Measurements from ENCODE around the gene BCAS3. TPM values are rescaled to one million over a fixed set of nuclear protein-coding genes. Genes with fewer than 3 reads are reported as not detected.

Gene BCAS3
- total RNA-seq, 1 experiment from 2014 or later, result 26.3 TPM

DNA sequence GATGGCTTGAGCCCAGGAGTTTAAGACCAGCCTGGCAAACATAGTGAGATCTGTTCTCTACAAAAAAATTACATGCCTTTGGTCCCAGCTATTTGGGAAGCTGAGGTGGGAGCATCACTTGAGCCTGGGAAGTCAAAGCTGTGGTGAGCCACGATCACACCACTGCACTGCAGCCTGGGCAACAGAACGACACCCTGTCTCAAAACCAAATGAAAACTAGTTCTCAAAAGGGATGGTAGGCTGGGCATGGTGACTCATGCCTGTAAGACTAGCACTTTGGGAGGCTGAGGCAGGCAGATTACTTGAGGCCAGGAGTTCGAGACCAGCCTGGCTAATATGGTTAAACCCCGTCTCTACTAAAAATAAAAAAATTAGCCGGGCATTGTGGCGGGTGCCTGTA, 46.5 kb upstream of the BCAS3 start:
- ATAC-seq (no peak), DNase-seq (ENCODE audit: low read depth, low spot score) (no peak)
- POLR2A ChIA-PET, result interaction anchor here (1.4 kb wide), 1 partner anchor 31 kb away, joined by 4 read pairs; the partner anchor contains the start of gene PPM1D
- H3K79me2 ChIP-seq (ENCODE audit: insufficient read depth, low read length), result peaks cover 23% of the 10 kb centered on the region; the same call in 1 of the 2 replicates
- H3K27ac ChIP-seq (ENCODE audit: low read depth, low read length), result no peak overlapping the region
- no peaks in the 10 kb centered on the region for H3K27me3 ChIP-seq (ENCODE audit: insufficient read depth, low read length)
- no TSS peak for BruUV-seq (replicated peaks)
- H3K4me3 ChIP-seq (replicated peaks in 1 of 2; ENCODE audit: low read depth in 1 of 2, low read length in 2 of 2), result no peak overlapping the region
- H4K20me1 ChIP-seq (ENCODE audit: insufficient read depth), result no peaks in the 10 kb centered on the region
- H3K4me2 ChIP-seq (ENCODE audit: low read length), result no peak overlapping the region
- H2AFZ ChIP-seq (ENCODE audit: low read depth, low read length, poor library complexity, severe bottlenecking), result no peak overlapping the region
- H3K9me2 ChIP-seq (ENCODE audit: insufficient read depth), result no peaks in the 10 kb centered on the region
- intact Hi-C loops (cut with micrococcal nuclease), result loop anchor here (10.0 kb wide), 2 partner anchors 396 to 486 kb away; partner anchors contain the start of gene CA4
- peaks cover 6 to 14% of the 10 kb centered on the region in 2 experiments; a peak in 3 of 4 replicates for H3K36me3 ChIP-seq (ENCODE audit: control insufficient read depth in 1 of 2, insufficient read depth in 2 of 2, low read length in 2 of 2)
- RAD21 ChIA-PET (ENCODE audit: low non-redundant PET in 1 of 2, low total read pairs in 2 of 2, uncharacterized antibody in 2 of 2, unreplicated experiment in 2 of 2), result no interaction called here
- no peaks in the 10 kb centered on the region for H3K9me3 ChIP-seq (ENCODE audit: control insufficient read depth in 1 of 2, insufficient read depth in 1 of 2, low read depth in 1 of 2, low read length in 2 of 2)
- no peak for TF ChIP-seq ELF1 (IDR thresholded peaks at IDR 0.05; ENCODE audit: borderline replicate concordance, low read depth)
- no peak for TF ChIP-seq ZFX (IDR thresholded peaks at IDR 0.05)
- no peak for TF ChIP-seq RAD21 (IDR thresholded peaks at IDR 0.05; ENCODE audit: low read depth)
- no peak for TF ChIP-seq EZH2 (IDR thresholded peaks at IDR 0.05)
- CTCF ChIA-PET, result no interaction called here
- H3K9ac ChIP-seq (ENCODE audit: low read length), result no peak overlapping the region
- no peaks in the 10 kb centered on the region for H3K4me1 ChIP-seq (ENCODE audit: control insufficient read depth in 1 of 2, insufficient read depth in 2 of 2, low read length in 2 of 2)

DNA sequence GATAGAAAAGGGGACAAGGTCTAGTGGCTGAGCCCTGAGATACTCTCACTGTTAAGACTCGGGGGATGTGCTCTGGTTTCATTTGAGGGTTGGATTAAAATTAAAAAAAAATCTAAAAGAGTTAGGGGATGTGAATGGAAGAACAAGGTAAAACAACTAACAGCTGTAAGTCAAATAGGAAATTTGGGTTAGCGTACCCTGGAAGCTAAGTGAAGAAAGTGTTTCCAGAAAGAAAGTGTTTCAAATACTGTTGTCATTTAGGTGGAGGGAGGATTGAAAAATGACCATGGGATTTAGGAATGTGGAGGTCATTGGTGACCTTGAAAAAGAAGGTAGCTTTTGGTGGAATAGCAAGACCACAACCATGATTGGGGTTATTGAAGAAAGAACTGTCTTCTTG, 40.0 kb upstream of the BCAS3 start:
- H3K4me1 ChIP-seq (ENCODE audit: control insufficient read depth in 1 of 2, insufficient read depth in 2 of 2, low read length in 2 of 2), result peaks cover 4 to 6% of the 10 kb centered on the region in 2 experiments; a peak in 3 of 4 replicates
- no peak for ATAC-seq
- intact Hi-C loops (cut with micrococcal nuclease), result loop anchor here (2.0 to 10.0 kb wide), 3 partner anchors 195 to 493 kb away; partner anchors contain the start of gene CA4
- CTCF ChIA-PET, result interaction anchor here (0.7 to 2.2 kb wide), 16 partner anchors 8 to 495 kb away, joined by 3 to 11 read pairs (median 5); partner anchors contain the start of gene PPM1D
- no peak overlapping the region for H2AFZ ChIP-seq (ENCODE audit: low read depth, low read length, poor library complexity, severe bottlenecking)
- DNase-seq (ENCODE audit: low read depth, low spot score), result no peak
- no TSS peak for BruUV-seq (replicated peaks)
- no peaks in the 10 kb centered on the region; the same call in 1 of the 2 replicates for H4K20me1 ChIP-seq (ENCODE audit: insufficient read depth)
- H3K4me2 ChIP-seq (ENCODE audit: low read length), result no peak overlapping the region
- TF ChIP-seq, protein P1, sequence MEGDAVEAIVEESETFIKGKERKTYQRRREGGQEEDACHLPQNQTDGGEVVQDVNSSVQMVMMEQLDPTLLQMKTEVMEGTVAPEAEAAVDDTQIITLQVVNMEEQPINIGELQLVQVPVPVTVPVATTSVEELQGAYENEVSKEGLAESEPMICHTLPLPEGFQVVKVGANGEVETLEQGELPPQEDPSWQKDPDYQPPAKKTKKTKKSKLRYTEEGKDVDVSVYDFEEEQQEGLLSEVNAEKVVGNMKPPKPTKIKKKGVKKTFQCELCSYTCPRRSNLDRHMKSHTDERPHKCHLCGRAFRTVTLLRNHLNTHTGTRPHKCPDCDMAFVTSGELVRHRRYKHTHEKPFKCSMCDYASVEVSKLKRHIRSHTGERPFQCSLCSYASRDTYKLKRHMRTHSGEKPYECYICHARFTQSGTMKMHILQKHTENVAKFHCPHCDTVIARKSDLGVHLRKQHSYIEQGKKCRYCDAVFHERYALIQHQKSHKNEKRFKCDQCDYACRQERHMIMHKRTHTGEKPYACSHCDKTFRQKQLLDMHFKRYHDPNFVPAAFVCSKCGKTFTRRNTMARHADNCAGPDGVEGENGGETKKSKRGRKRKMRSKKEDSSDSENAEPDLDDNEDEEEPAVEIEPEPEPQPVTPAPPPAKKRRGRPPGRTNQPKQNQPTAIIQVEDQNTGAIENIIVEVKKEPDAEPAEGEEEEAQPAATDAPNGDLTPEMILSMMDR (IDR thresholded peaks at IDR 0.05 in 2 of 3, conservative IDR thresholded peaks at IDR 0.05 in 1 of 3; ENCODE audit: borderline replicate concordance in 1 of 3, insufficient read depth in 1 of 3, low read depth in 2 of 3, low read length in 2 of 3), result no peak
- TF ChIP-seq, protein P2, sequence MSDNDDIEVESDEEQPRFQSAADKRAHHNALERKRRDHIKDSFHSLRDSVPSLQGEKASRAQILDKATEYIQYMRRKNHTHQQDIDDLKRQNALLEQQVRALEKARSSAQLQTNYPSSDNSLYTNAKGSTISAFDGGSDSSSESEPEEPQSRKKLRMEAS (IDR thresholded peaks at IDR 0.05), result no peak
- TF ChIP-seq, protein P3, sequence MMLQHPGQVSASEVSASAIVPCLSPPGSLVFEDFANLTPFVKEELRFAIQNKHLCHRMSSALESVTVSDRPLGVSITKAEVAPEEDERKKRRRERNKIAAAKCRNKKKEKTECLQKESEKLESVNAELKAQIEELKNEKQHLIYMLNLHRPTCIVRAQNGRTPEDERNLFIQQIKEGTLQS (IDR thresholded peaks at IDR 0.05), result no peak
- TF ChIP-seq SP1 (IDR thresholded peaks at IDR 0.05; ENCODE audit: low read depth) (no peak), SIN3A (IDR thresholded peaks at IDR 0.05; ENCODE audit: low read depth) (no peak), CBX3 (IDR thresholded peaks at IDR 0.05; ENCODE audit: low read depth) (no peak), CEBPB (IDR thresholded peaks at IDR 0.05; ENCODE audit: low read depth) (no peak), FOSL1 (IDR thresholded peaks at IDR 0.05; ENCODE audit: low read depth) (no peak), YY1 (IDR thresholded peaks at IDR 0.05; ENCODE audit: extremely low read depth, insufficient replicate concordance, low read depth, low read length) (no peak)
- H3K36me3 ChIP-seq (ENCODE audit: control insufficient read depth in 1 of 2, insufficient read depth in 2 of 2, low read length in 2 of 2), result peaks cover 10 to 14% of the 10 kb centered on the region in 2 experiments; a peak in 3 of 4 replicates
- no peak overlapping the region for H3K27ac ChIP-seq (ENCODE audit: low read depth, low read length)
- no peaks in the 10 kb centered on the region for H3K27me3 ChIP-seq (ENCODE audit: insufficient read depth, low read length)
- no peak overlapping the region for H3K9ac ChIP-seq (ENCODE audit: low read length)
- H3K79me2 ChIP-seq (ENCODE audit: insufficient read depth, low read length), result peaks cover 8% of the 10 kb centered on the region; the same call in 1 of the 2 replicates
- H3K9me3 ChIP-seq (ENCODE audit: control insufficient read depth in 1 of 2, insufficient read depth in 1 of 2, low read depth in 1 of 2, low read length in 2 of 2), result no peaks in the 10 kb centered on the region
- no peaks in the 10 kb centered on the region for H3K9me2 ChIP-seq (ENCODE audit: insufficient read depth)
- POLR2A ChIA-PET, result no interaction called here
- RAD21 ChIA-PET (ENCODE audit: low non-redundant PET in 1 of 2, low total read pairs in 2 of 2, uncharacterized antibody in 2 of 2, unreplicated experiment in 2 of 2), result interaction anchor here in 1 of 2 experiments (0.7 kb wide), 2 partner anchors 471 to 587 kb away, joined by 3 to 4 read pairs; no protein-coding TSS in a partner anchor
- H3K4me3 ChIP-seq (replicated peaks in 1 of 2; ENCODE audit: low read depth in 1 of 2, low read length in 2 of 2), result no peak overlapping the region

All from HCT116 (cell line).